ENCODE measurements around the gene HMBS. TPM values are rescaled to one million over a fixed set of nuclear protein-coding genes. Genes with fewer than 3 reads are reported as not detected.
"Not testable (repeated sequence)": the region's sequence is repeated elsewhere in the genome, so short reads cannot be mapped to it uniquely, and the experiment has no call there.

Gene HMBS
- total RNA-seq, 4 donors from 2014 or later = 9.9 to 22.1 (median 14.2) TPM

GRCh38 chr11:119057000-119057769, 27.5 kb upstream of the HMBS start, which contains the start of gene HYOU1:
Gene HYOU1, minus strand, starts transcription at chr11:119057205. Its CDS starts 1,045 bp downstream, at chr11:119056160.
- intact Hi-C loops (cut with DNase I) = no loop called here
- Histone ChIP-seq H3K4me3 (peak within 1 kb of the TSS; percentile 61 to 99 (median 96)), H3K27me3 (no peaks in the 10 kb centered on the region), H3K27ac (peak within 1 kb of the TSS; percentile 87 to 94 (median 93)), H3K4me1 (peaks cover 9 to 32% (median 19%) of the 10 kb centered on the region in 3 donors), H3K36me3 (peaks cover 23 to 39% (median 26%) of the 10 kb centered on the region in 3 donors), H3K9me3 (no peaks in the 10 kb centered on the region)
- TF ChIP-seq POLR2A (IDR thresholded peaks at IDR 0.05) (peak in 3 of 4 donors; percentile 74 to 84 (median 79)), CTCF (IDR thresholded peaks at IDR 0.05) (peak in 3 of 6 experiments; percentile 12 to 31 (median 19))
- peak; percentile 85 for DNase-seq
- WGBS, 2 donors = 0% methylated on average over 4 to 17 of the region's 79 CpGs

GRCh38 chr11:119059128-119059527, 25.6 kb upstream of the HMBS start:
- Histone ChIP-seq H3K36me3 (peaks cover 4 to 20% (median 11%) of the 10 kb centered on the region in 3 donors), H3K4me1 (peaks cover 9 to 41% (median 25%) of the 10 kb centered on the region in 3 donors)
- H3K9me3 ChIP-seq; H3K27me3 ChIP-seq; intact Hi-C loops (cut with DNase I); H3K27ac ChIP-seq; H3K4me3 ChIP-seq; DNase-seq: not testable (repeated sequence)
- WGBS, 2 donors = no CpG with 5 or more reads among the region's 35 CpGs

DNA sequence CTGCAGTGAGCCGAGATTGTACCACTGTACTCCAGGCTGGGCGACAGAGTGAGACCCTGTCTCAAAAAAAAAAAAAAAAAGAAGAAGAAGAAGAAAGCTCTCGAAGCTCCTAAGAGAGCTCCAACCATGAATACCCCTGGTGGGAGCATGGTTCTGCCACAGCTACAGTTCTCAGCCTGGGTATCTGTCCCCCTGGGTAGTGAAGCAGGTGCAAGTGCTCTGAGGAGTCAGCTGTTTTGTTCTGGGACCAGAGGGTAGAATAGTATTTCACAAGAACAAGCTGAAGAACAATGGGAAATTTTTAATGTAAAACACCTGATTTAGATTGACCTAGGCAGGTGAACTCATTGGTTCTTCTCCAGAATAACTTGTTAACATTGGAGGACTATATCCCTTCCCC, 23.4 kb upstream of the HMBS start:
- Histone ChIP-seq H3K36me3 (peaks cover 0 to 6% (median 0%) of the 10 kb centered on the region in 3 donors), H3K27me3 (no peaks in the 10 kb centered on the region), H3K9me3 (no peaks in the 10 kb centered on the region), H3K27ac (no peak overlapping the region), H3K4me3 (no peak overlapping the region), H3K4me1 (peaks cover 2 to 34% (median 18%) of the 10 kb centered on the region in 3 donors)
- WGBS, 2 donors = 98 to 100% methylated on average over 2 to 3 of the region's 3 CpGs
- DNase-seq = no peak
- TF ChIP-seq POLR2A (IDR thresholded peaks at IDR 0.05) (no peak), CTCF (IDR thresholded peaks at IDR 0.05) (no peak)
- intact Hi-C loops (cut with DNase I) = no loop called here

GRCh38 chr11:119062779-119063178, 21.9 kb upstream of the HMBS start:
- no peaks in the 10 kb centered on the region for H3K27me3 ChIP-seq
- intact Hi-C loops (cut with DNase I) = no loop called here
- no peaks in the 10 kb centered on the region for H3K9me3 ChIP-seq
- WGBS, 2 donors = 40% methylated on average over 5 of the region's 5 CpGs
- peaks cover 3 to 37% (median 23%) of the 10 kb centered on the region in 3 donors for H3K4me1 ChIP-seq
- H3K36me3 ChIP-seq = peaks cover 0 to 6% (median 0%) of the 10 kb centered on the region in 3 donors
- no peak for DNase-seq
- no peak overlapping the region for H3K27ac ChIP-seq
- TF ChIP-seq POLR2A (IDR thresholded peaks at IDR 0.05) = no peak
- no peak for TF ChIP-seq CTCF (IDR thresholded peaks at IDR 0.05)
- no peak overlapping the region for H3K4me3 ChIP-seq

DNA sequence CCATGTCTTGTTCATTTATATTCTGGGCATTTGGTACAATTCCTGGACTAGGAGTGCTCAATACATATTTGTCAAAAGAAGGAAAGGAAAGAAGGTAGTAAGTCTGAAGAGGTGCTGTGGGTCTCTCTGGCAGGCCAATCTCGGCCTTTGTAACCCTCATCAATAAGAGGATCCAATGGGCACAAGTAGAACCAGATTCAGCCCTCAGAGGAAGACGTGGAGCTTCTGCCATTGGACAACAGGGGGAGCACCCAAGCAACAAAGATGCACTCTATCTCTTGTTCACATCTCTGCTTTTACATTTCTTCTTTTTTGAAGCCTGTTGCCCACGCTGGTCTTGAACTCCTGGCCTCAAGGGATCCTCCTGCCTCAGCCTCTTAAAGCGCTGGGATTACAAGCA, 19.3 kb upstream of the HMBS start:
- 55 to 65% methylated on average over 4 of the region's 4 CpGs for WGBS, 2 donors

More for the DNA sequence above, 19.3 kb upstream of the HMBS start:
- no peak overlapping the region for H3K4me3 ChIP-seq
- no peaks in the 10 kb centered on the region for H3K9me3 ChIP-seq
- no peaks in the 10 kb centered on the region for H3K27me3 ChIP-seq
- H3K4me1 ChIP-seq = peaks cover 3 to 49% (median 29%) of the 10 kb centered on the region in 3 donors
- DNase-seq = no peak
- H3K27ac ChIP-seq = no peak overlapping the region
- intact Hi-C loops (cut with DNase I) = no loop called here
- no peak for TF ChIP-seq POLR2A (IDR thresholded peaks at IDR 0.05)
- peak in 3 of 6 experiments; percentile 9 to 43 (median 13) for TF ChIP-seq CTCF (IDR thresholded peaks at IDR 0.05)
- peaks cover 0 to 19% (median 0%) of the 10 kb centered on the region in 3 donors for H3K36me3 ChIP-seq
